ENCODE results near the gene IRF2.

GRCh38 chr4:184386271-184386781, 88.0 kb downstream of the IRF2 start:
- TF ChIP-seq CTCF (IDR thresholded peaks at IDR 0.05) (no peak), POLR2A (IDR thresholded peaks at IDR 0.05) (no peak)

Measured in adrenal gland (tissue), 5 donors.